H1 (cell line): ENCODE data around the gene TRHDE. TPM values are rescaled to one million over a fixed set of nuclear protein-coding genes. Genes with fewer than 3 reads are reported as not detected.

ENCODE experiments used
- CTCF ChIA-PET: fragments of 300-600 bp; sonication (Branson Sonifier 250); formaldehyde crosslinking; loops from one replicate; lab custom pipeline; 2021; ENCODE audit not compliant: partially characterized antibody; lab: Charles Lee
- POLR2A ChIA-PET: fragments of 300-600 bp; sonication (Branson Sonifier 250); formaldehyde crosslinking; loops from one replicate; lab custom pipeline; 2021; ENCODE audit warnings: inconsistent platforms; ENCODE audit not compliant: partially characterized antibody; lab: Charles Lee
- DNase-seq, 2 experiments: peaks; one replicate each; pipeline versions ENCODE4 v3.0.0 to v3.0.0-alpha.2; 2010 to 2022; ENCODE audit warnings: low spot score in 2 of 2, low read depth in 1 of 2, mixed read lengths in 1 of 2
- FAIRE-seq: peaks from 2 replicates; lab custom pipeline; 2011; peaks lifted over from hg19 to GRCh38; lab: Jason Lieb, UNC
- H2AFZ ChIP-seq: 2 replicates; pipeline ENCODE4 v1.8.1; 2012; ENCODE audit warnings: low read length, inconsistent platforms
- H2AK5ac ChIP-seq: 2 replicates; pipeline ENCODE4 v1.6.1; 2013; ENCODE audit warnings: low read depth, low read length
- H2BK120ac ChIP-seq: replicated peaks from 2 replicates; pipeline ENCODE3; 2013; ENCODE audit warnings: low read depth, low read length, inconsistent platforms
- H2BK12ac ChIP-seq: 2 replicates; pipeline ENCODE4 v1.6.1; 2013; ENCODE audit warnings: low read depth, low read length
- H2BK15ac ChIP-seq: 2 replicates; pipeline ENCODE4 v1.6.1; 2013; ENCODE audit warnings: low read length
- H2BK20ac ChIP-seq: 2 replicates; pipeline ENCODE4 v1.6.1; 2013; ENCODE audit warnings: low read length
- H2BK5ac ChIP-seq: 2 replicates; pipeline ENCODE4 v1.6.1; 2013; ENCODE audit warnings: low read depth, low read length
- H3K14ac ChIP-seq: 2 replicates; pipeline ENCODE4 v1.6.1; 2013; ENCODE audit warnings: inconsistent platforms; ENCODE audit not compliant: insufficient read length
- H3K18ac ChIP-seq: 2 replicates; pipeline ENCODE4 v1.6.1; 2013; ENCODE audit warnings: low read length; ENCODE audit errors: extremely low read depth
- H3K23ac ChIP-seq: 2 replicates; pipeline ENCODE4 v1.6.1; 2013; ENCODE audit warnings: inconsistent platforms; ENCODE audit not compliant: insufficient read length
- H3K23me2 ChIP-seq: 2 replicates; pipeline ENCODE4 v1.6.1; 2013; ENCODE audit warnings: low read depth, low read length
- H3K27ac ChIP-seq: 2 replicates; pipeline ENCODE4 v1.6.1; 2011; ENCODE audit warnings: low read depth, low read length, inconsistent platforms
- H3K27me3 ChIP-seq, 4 experiments: replicated peaks in 1 of 4; 1 replicate in 1 of 4; 2 replicates in 3 of 4; pipeline versions ENCODE4 v1.6.1 to v1.8.1; 2011 to 2013; ENCODE audit warnings: low read length in 3 of 4, mild to moderate bottlenecking in 3 of 4, inconsistent platforms in 2 of 4, mixed read lengths in 2 of 4, moderate library complexity in 1 of 4; ENCODE audit not compliant: control insufficient read depth in 3 of 4, insufficient read depth in 3 of 4; ENCODE audit errors: extremely low read depth in 1 of 4
- H3K36me3 ChIP-seq, 4 experiments: 2 replicates each; pipeline versions ENCODE4 v1.6.1 to v1.8.1; 2011 to 2013; ENCODE audit warnings: mild to moderate bottlenecking in 4 of 4, low read length in 3 of 4, moderate library complexity in 2 of 4, control low read depth in 1 of 4, inconsistent platforms in 1 of 4; ENCODE audit not compliant: insufficient read depth in 4 of 4, control insufficient read depth in 2 of 4
- H3K4ac ChIP-seq: replicated peaks from 2 replicates; pipeline ENCODE3; 2013; ENCODE audit warnings: low read length, low read depth, mixed read lengths, inconsistent platforms; ENCODE audit not compliant: insufficient read length
- H3K4me1 ChIP-seq, 4 experiments: replicated peaks in 1 of 4; 1 replicate in 1 of 4; 2 replicates in 3 of 4; pipeline versions ENCODE4 v1.6.1 to v1.8.1; 2011 to 2013; ENCODE audit warnings: low read length in 3 of 4, inconsistent platforms in 2 of 4, mixed read lengths in 1 of 4; ENCODE audit not compliant: insufficient read depth in 4 of 4, control insufficient read depth in 3 of 4
- H3K4me2 ChIP-seq, 2 experiments: 2 replicates each; pipeline versions ENCODE4 v1.6.1 to v1.8.1; 2011 to 2013; ENCODE audit warnings: low read depth in 2 of 2, low read length in 2 of 2, control low read depth in 1 of 2, inconsistent platforms in 1 of 2, mild to moderate bottlenecking in 1 of 2; ENCODE audit not compliant: insufficient read depth in 1 of 2
- H3K4me3 ChIP-seq, 4 experiments: fragments of 200-600, 300-600 bp in 1 of 4; sonication (generic), shearing (Covaris generic), sonication (Bioruptor Twin) in 1 of 4; 2 replicates each; pipeline versions ENCODE4 v1.5.1 to v1.8.1; 2011 to 2016; ENCODE audit warnings: low read length in 4 of 4, low read depth in 3 of 4, control low read depth in 2 of 4, inconsistent platforms in 2 of 4, mild to moderate bottlenecking in 2 of 4, mixed read lengths in 1 of 4, moderate library complexity in 1 of 4; ENCODE audit not compliant: insufficient read depth in 2 of 4; ENCODE audit errors: extremely low read depth in 1 of 4
- H3K56ac ChIP-seq: replicated peaks from 2 replicates; pipeline ENCODE3; 2013; ENCODE audit warnings: low read depth, mild to moderate bottlenecking, mixed read lengths, low read length, inconsistent platforms; ENCODE audit not compliant: insufficient read length
- H3K79me1 ChIP-seq: 2 replicates; pipeline ENCODE4 v1.6.1; 2013; ENCODE audit warnings: low read depth, low read length, control low read depth
- H3K79me2 ChIP-seq, 2 experiments: 2 replicates each; pipeline versions ENCODE4 v1.6.1 to v1.8.1; 2012 to 2013; ENCODE audit warnings: low read length in 2 of 2, mild to moderate bottlenecking in 2 of 2, inconsistent platforms in 1 of 2; ENCODE audit not compliant: insufficient read depth in 2 of 2, control insufficient read depth in 1 of 2
- H3K9ac ChIP-seq, 4 experiments: replicated peaks in 1 of 4; 1 replicate in 1 of 4; 2 replicates in 3 of 4; pipeline versions ENCODE4 v1.6.1 to v1.8.1; 2011 to 2013; ENCODE audit warnings: low read depth in 3 of 4, low read length in 3 of 4, control low read depth in 2 of 4, mild to moderate bottlenecking in 2 of 4, moderate library complexity in 2 of 4, inconsistent platforms in 1 of 4; ENCODE audit errors: extremely low read depth in 1 of 4
- H3K9me3 ChIP-seq, 2 experiments: 2 replicates each; pipeline versions ENCODE4 v1.6.1 to v1.8.1; 2012 to 2013; ENCODE audit warnings: mild to moderate bottlenecking in 2 of 2, moderate library complexity in 2 of 2, control low read depth in 1 of 2, inconsistent platforms in 1 of 2, low read depth in 1 of 2, low read length in 1 of 2, mixed read lengths in 1 of 2; ENCODE audit not compliant: insufficient read depth in 2 of 2
- H4K20me1 ChIP-seq, 2 experiments: replicated peaks in 1 of 2; 2 replicates each; pipeline versions ENCODE3 to v1.8.1; 2011 to 2013; ENCODE audit warnings: inconsistent platforms in 2 of 2, low read length in 2 of 2, mild to moderate bottlenecking in 1 of 2; ENCODE audit not compliant: insufficient read depth in 2 of 2, control insufficient read depth in 1 of 2
- H4K5ac ChIP-seq: 2 replicates; pipeline ENCODE4 v1.6.1; 2013; ENCODE audit warnings: low read length, low read depth, mixed read lengths, inconsistent platforms; ENCODE audit not compliant: insufficient read length
- H4K8ac ChIP-seq: 2 replicates; pipeline ENCODE4 v1.8.0; 2013; ENCODE audit warnings: mild to moderate bottlenecking, moderate library complexity, low read length, inconsistent platforms; ENCODE audit not compliant: insufficient read depth; ENCODE audit errors: extremely low read depth
- H4K91ac ChIP-seq: replicated peaks from 2 replicates; pipeline ENCODE3; 2013; ENCODE audit warnings: low read length, mixed read lengths, inconsistent platforms; ENCODE audit not compliant: insufficient read length
- CTCF ChIP-seq, 3 experiments: IDR thresholded peaks; 1 replicate in 2 of 3; 2 replicates in 1 of 3; pipeline versions ENCODE4 v1.5.1 to v1.6.1; 2011; ENCODE audit warnings: low read length in 3 of 3, mild to moderate bottlenecking in 3 of 3, inconsistent platforms in 2 of 3, low read depth in 1 of 3, moderate library complexity in 1 of 3; ENCODE audit not compliant: insufficient read depth in 1 of 3; ENCODE audit errors: control extremely low read depth in 1 of 3
- EGR1 ChIP-seq: IDR thresholded peaks from 2 replicates; pipeline ENCODE4 v1.6.1; 2011; ENCODE audit warnings: low read depth, low read length, borderline replicate concordance
- FOSL1 ChIP-seq: IDR thresholded peaks from 2 replicates; pipeline ENCODE4 v1.6.1; 2011; ENCODE audit warnings: mild to moderate bottlenecking, low read depth, low read length, moderate library complexity; ENCODE audit not compliant: insufficient read depth
- MAX ChIP-seq: IDR thresholded peaks from 2 replicates; pipeline ENCODE4 v1.6.1; 2012; ENCODE audit warnings: inconsistent platforms
- NANOG ChIP-seq: IDR thresholded peaks from 2 replicates; pipeline ENCODE4 v1.6.1; 2011; ENCODE audit warnings: low read length, low read depth, mild to moderate bottlenecking, inconsistent platforms; ENCODE audit not compliant: insufficient read depth, poor library complexity, severe bottlenecking
- PHF8 ChIP-seq: fragments of 200-600 bp; sonication (generic); conservative IDR thresholded peaks from 2 replicates; pipeline ENCODE4 v1.7.1; 2012; ENCODE audit warnings: low read depth, mild to moderate bottlenecking, inconsistent platforms, low read length, moderate library complexity
- POU5F1 ChIP-seq: IDR thresholded peaks from 2 replicates; pipeline ENCODE4 v1.6.1; 2011; ENCODE audit warnings: low read depth, mild to moderate bottlenecking, low read length, moderate library complexity
- RAD21 ChIP-seq, 2 experiments: IDR thresholded peaks in 1 of 2; conservative IDR thresholded peaks in 1 of 2; 2 replicates each; pipeline ENCODE4 v1.6.1; 2011; ENCODE audit warnings: low read depth in 2 of 2, low read length in 2 of 2, improper control_type of control experiment in 1 of 2, inconsistent platforms in 1 of 2, mild to moderate bottlenecking in 1 of 2, moderate library complexity in 1 of 2
- SIN3A ChIP-seq, 2 experiments: IDR thresholded peaks in 1 of 2; conservative IDR thresholded peaks in 1 of 2; 2 replicates each; pipeline ENCODE4 v1.6.1; 2011 to 2012; ENCODE audit warnings: low read length in 2 of 2, improper control_type of control experiment in 1 of 2, low read depth in 1 of 2, mild to moderate bottlenecking in 1 of 2
- TAF7 ChIP-seq: optimal IDR thresholded peaks from 2 replicates; pipeline ENCODE3; 2011; ENCODE audit warnings: low read depth, mild to moderate bottlenecking, inconsistent platforms, low read length, moderate library complexity, borderline replicate concordance
- YY1 ChIP-seq: IDR thresholded peaks from 2 replicates; pipeline ENCODE4 v1.6.1; 2011; ENCODE audit warnings: low read depth, mild to moderate bottlenecking, low read length
- WGBS, 2 experiments: shearing (Covaris generic) in 1 of 2; methylation state at CpG; one replicate each; pipeline versions ENCODE4 v1.1.6 to v1.1.7; 2013 to 2015; ENCODE audit warnings: low lambda C conversion rate in 2 of 2, mixed read lengths in 2 of 2, inconsistent platforms in 1 of 2, low coverage in 1 of 2, missing lambda C conversion rate in 1 of 2; ENCODE audit not compliant: insufficient replicate concordance in 2 of 2, insufficient coverage in 1 of 2, insufficient read length in 1 of 2; ENCODE audit errors: extremely low coverage in 1 of 2, missing lambda C conversion rate in 1 of 2; 5-methylcytosine and 5-hydroxymethylcytosine counted together
- polyA plus RNA-seq, 7 experiments: library from polyadenylated mRNA; depleted of rRNA in 3 of 7; stranded (reverse) in 5 of 7; unstranded in 2 of 7; fragments of >200 nt in 5 of 7; fragments of 200-250 nt in 2 of 7; gene quantifications; 1 replicate in 5 of 7; 2 replicates in 1 of 7; 4 replicates in 1 of 7; pipeline versions ENCODE4 v1.2.1 to v1.2.3, GENCODE V29; 2011 to 2013; ENCODE audit warnings: missing spikeins in 2 of 7, mixed read lengths in 2 of 7
- total RNA-seq: library from RNA; stranded (reverse); fragmentation: NEBNext Ultra II Directional; extraction: Animal tissue kit (Norgen Biotek cat#: 25700); gene quantifications from 2 replicates; pipeline ENCODE4 v1.2.1, GENCODE V29; 2021

The TRHDE gene
- total and polyA plus RNA-seq, 2 of the 8 experiments (the other 6 are each of a cell fraction or from before 2014, with no cell fraction given) = 1.3 to 5.0 TPM

- Histone ChIP-seq H2BK120ac (no peak overlapping the region), H3K27ac (no peak overlapping the region), H4K91ac (no peak overlapping the region), H3K23me2 (no peaks in the 10 kb centered on the region), H3K56ac (no peak overlapping the region), H3K27me3 (no peaks in the 10 kb centered on the region), H3K9ac (no peak overlapping the region), H4K20me1 (no peaks in the 10 kb centered on the region), H2BK20ac (no peak overlapping the region), H4K8ac (no peak overlapping the region), H3K79me1 (no peaks in the 10 kb centered on the region), H3K23ac (no peak overlapping the region), H3K36me3 (no peaks in the 10 kb centered on the region), H3K4me3 (no peak overlapping the region), H3K18ac (no peak overlapping the region), H2AFZ (no peak overlapping the region), H2BK15ac (no peak overlapping the region), H2BK5ac (no peak overlapping the region), H3K79me2 (no peaks in the 10 kb centered on the region; a peak in 1 of 4 replicates), H3K9me3 (no peaks in the 10 kb centered on the region), H3K4me1 (peaks cover 0 to 3% (median 0%) of the 10 kb centered on the region in 4 experiments; a peak in 2 of 7 replicates), H2AK5ac (no peak overlapping the region), H3K4ac (no peak overlapping the region), H3K14ac (no peak overlapping the region), H2BK12ac (no peak overlapping the region), H4K5ac (no peak overlapping the region), H3K4me2 (no peak overlapping the region)
- FAIRE-seq (no peak), DNase-seq (no peak)
- CTCF ChIA-PET = no interaction called here
- 91% methylated on average over 2 of the region's 2 CpGs; no CpG with 5 or more reads in 1 of the 2 experiments for WGBS, 2 experiments
- POLR2A ChIA-PET = no interaction called here
- TF ChIP-seq CTCF (IDR thresholded peaks at IDR 0.05; ENCODE audit: control extremely low read depth in 1 of 3, insufficient read depth in 1 of 3, low read depth in 1 of 3, low read length in 3 of 3) (no peak), NANOG (no peak), POU5F1 (no peak), YY1 (no peak), SIN3A (conservative IDR thresholded peaks at IDR 0.05 in 1 of 2, IDR thresholded peaks at IDR 0.05 in 1 of 2; ENCODE audit: low read depth in 1 of 2, low read length in 2 of 2) (no peak), FOSL1 (no peak), MAX (no peak), RAD21 (IDR thresholded peaks at IDR 0.05 in 1 of 2, conservative IDR thresholded peaks at IDR 0.05 in 1 of 2; ENCODE audit: low read depth in 2 of 2, low read length in 2 of 2) (no peak), TAF7 (no peak), PHF8 (no peak), EGR1 (no peak)
These were observed 37.3 kb upstream of the TRHDE start for GRCh38 chr12:72234886-72235285.
